ENCODE data around the gene LPCAT3.

GRCh38 chr12:6937481-6938352 lies 80.6 kb downstream of the LPCAT3 start:
- TF ChIP-seq EZH2 (IDR thresholded peaks at IDR 0.05; ENCODE audit: insufficient read depth, poor library complexity, severe bottlenecking) (no peak), EZH2phosphoT487 (IDR thresholded peaks at IDR 0.05; ENCODE audit: insufficient read depth, low read depth) (no peak)
